Esophagus muscularis mucosa (tissue), 3 donors: ENCODE data around the gene KBTBD13.

Experiments used
- POLR2A ChIP-seq: fragments of 450-650 bp; IDR thresholded peaks from one replicate; pipeline ENCODE4 v1.6.1; 2017; ENCODE audit warnings: antibody characterized with exemption, moderate library complexity, mild to moderate bottlenecking, low read depth
- TF ChIP-seq, protein P1 (sequence below), 3 experiments: fragments of 200-600 bp in 2 of 3; fragments of 450-650 bp in 1 of 3; sonication (generic) in 2 of 3; IDR thresholded peaks; one replicate each; pipeline ENCODE4 v1.5.1; 2017 to 2019; ENCODE audit warnings: antibody characterized with exemption in 3 of 3, mild to moderate bottlenecking in 2 of 3, moderate library complexity in 1 of 3

DNA sequence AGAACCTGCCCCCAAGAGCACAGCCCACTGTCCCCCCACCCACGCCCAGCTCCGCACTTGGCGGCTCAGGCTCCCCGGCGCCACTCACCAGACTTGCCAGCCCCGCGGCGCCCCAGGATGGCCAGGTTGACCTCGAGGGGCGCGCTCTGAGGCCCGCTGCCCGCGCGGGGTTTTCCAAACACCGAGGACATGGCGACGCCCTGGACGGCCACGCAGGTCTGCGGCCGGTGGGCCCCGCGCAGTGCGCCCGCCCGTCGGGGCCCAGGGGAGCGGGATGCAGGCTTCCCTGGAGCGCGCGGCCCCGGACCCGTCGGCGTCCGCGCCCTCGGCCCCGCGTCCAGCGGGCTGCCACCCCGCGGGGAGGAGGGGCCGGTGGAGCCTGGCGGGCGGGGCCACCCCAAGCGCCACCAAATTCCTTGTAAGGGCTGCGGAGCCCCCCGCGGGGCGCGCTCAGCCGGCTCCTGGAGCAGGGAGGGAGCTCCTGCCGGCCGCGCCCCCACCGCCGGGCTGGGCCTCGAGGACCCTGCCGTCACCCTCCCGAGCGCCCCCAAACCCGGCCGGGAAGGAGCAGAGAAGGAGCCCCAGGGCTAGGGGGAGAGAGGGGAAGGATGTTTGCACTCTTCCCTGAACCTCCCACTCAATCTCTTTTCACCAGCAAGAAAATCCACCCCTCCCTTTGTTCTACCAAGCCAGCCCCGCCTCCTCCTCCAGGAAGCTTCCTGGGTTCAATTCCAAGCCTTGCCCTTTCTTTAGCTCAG, 8.7 kb upstream of the KBTBD13 start, which contains the start of gene RASL12:
- TF ChIP-seq POLR2A: no peak
- TF ChIP-seq, protein P1, sequence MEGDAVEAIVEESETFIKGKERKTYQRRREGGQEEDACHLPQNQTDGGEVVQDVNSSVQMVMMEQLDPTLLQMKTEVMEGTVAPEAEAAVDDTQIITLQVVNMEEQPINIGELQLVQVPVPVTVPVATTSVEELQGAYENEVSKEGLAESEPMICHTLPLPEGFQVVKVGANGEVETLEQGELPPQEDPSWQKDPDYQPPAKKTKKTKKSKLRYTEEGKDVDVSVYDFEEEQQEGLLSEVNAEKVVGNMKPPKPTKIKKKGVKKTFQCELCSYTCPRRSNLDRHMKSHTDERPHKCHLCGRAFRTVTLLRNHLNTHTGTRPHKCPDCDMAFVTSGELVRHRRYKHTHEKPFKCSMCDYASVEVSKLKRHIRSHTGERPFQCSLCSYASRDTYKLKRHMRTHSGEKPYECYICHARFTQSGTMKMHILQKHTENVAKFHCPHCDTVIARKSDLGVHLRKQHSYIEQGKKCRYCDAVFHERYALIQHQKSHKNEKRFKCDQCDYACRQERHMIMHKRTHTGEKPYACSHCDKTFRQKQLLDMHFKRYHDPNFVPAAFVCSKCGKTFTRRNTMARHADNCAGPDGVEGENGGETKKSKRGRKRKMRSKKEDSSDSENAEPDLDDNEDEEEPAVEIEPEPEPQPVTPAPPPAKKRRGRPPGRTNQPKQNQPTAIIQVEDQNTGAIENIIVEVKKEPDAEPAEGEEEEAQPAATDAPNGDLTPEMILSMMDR (IDR thresholded peaks at IDR 0.05): no peak
